ENCODE measurements around the gene SYT9. TPM values are rescaled to one million over a fixed set of nuclear protein-coding genes. Genes with fewer than 3 reads are reported as not detected.

The SYT9 gene
- total and polyA plus RNA-seq, 12 donors: 0.01 to 0.66 (median 0.32) TPM; not detected in 3

DNA sequence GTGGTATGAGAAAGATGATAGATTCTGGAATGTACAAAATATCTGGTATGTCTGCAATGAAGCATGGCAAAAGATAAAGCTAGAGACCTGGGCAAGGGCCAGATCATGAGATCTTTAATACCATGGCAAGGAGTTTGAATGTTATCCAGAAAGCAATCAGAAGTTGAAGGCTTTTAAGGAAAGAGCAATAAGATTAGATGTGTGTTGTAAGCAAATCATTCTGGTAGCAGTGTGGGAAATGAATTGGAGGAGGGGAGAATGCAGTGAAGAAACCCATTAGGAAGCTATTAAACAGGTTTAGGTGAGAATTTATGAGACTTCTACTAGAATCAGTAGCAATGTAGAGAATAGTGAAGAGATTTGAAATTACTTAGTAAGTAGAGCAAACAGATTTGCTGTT, 32.2 kb upstream of the SYT9 start:
- Histone ChIP-seq H3K27ac (no peak overlapping the region), H3K36me3 (no peaks in the 10 kb centered on the region), H3K27me3 (peaks cover 0 to 37% (median 4%) of the 10 kb centered on the region in 7 donors), H3K4me3 (no peak overlapping the region), H3K9me3 (no peaks in the 10 kb centered on the region), H3K4me1 (no peaks in the 10 kb centered on the region)
- intact Hi-C loops (cut with DNase I): no loop called here
- DNase-seq (no peak), ATAC-seq (no peak)
- TF ChIP-seq, protein P1, sequence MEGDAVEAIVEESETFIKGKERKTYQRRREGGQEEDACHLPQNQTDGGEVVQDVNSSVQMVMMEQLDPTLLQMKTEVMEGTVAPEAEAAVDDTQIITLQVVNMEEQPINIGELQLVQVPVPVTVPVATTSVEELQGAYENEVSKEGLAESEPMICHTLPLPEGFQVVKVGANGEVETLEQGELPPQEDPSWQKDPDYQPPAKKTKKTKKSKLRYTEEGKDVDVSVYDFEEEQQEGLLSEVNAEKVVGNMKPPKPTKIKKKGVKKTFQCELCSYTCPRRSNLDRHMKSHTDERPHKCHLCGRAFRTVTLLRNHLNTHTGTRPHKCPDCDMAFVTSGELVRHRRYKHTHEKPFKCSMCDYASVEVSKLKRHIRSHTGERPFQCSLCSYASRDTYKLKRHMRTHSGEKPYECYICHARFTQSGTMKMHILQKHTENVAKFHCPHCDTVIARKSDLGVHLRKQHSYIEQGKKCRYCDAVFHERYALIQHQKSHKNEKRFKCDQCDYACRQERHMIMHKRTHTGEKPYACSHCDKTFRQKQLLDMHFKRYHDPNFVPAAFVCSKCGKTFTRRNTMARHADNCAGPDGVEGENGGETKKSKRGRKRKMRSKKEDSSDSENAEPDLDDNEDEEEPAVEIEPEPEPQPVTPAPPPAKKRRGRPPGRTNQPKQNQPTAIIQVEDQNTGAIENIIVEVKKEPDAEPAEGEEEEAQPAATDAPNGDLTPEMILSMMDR (IDR thresholded peaks at IDR 0.05): no peak

DNA sequence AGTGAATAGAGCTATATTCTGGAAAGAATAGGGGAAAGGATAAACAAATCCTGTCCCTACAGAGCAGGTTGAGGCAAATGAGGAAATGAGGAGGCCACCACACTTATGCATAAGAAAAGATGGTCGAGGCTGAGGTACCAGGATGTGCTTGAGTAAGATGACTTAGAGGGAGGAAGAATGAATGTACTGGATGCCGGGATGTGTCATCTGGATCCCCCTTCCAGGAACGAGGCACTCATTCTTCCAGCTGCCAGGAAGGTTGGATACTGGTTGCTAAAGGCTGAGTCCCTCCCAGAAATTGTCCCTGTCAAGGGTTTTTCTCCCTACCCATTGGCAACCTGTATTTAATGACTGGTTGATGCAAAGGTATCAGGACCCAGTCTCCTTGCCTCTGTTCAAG, 31.1 kb upstream of the SYT9 start:
- Histone ChIP-seq H3K4me1 (no peaks in the 10 kb centered on the region), H3K27ac (no peak overlapping the region), H3K9me3 (no peaks in the 10 kb centered on the region), H3K27me3 (peaks cover 0 to 43% (median 8%) of the 10 kb centered on the region in 7 donors), H3K4me3 (no peak overlapping the region), H3K36me3 (no peaks in the 10 kb centered on the region)
- no peak for ATAC-seq
- intact Hi-C loops (cut with DNase I): no loop called here
- TF ChIP-seq, protein P1 (IDR thresholded peaks at IDR 0.05): no peak
- no peak for DNase-seq
- WGBS, 2 donors: 56 to 71% methylated on average over 3 of the region's 3 CpGs

DNA sequence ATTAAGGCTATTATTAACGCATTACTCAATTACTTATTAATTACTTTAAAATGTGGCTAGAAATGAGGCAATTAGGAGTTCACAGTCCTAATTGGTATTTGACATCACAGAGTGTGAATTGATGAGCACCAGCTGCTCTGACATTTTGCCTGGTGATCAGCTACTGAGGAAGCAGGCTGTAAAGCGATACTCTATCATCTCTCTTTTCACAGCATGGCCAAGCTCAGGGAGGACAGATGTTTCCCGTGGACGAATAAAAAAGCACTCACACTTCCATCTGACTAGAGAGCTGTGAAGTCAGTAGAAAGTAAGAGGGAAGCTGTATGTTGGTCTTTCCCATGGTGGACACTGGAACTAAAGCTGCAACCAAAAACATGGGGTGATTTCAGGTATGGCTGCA, 29.1 kb upstream of the SYT9 start:
- TF ChIP-seq, protein P1 (IDR thresholded peaks at IDR 0.05): no peak
- 30 to 43% methylated on average over 4 of the region's 4 CpGs for WGBS, 2 donors
- Histone ChIP-seq H3K4me3 (no peak overlapping the region), H3K27ac (no peak overlapping the region), H3K36me3 (no peaks in the 10 kb centered on the region), H3K9me3 (no peaks in the 10 kb centered on the region), H3K27me3 (peaks cover 0 to 43% (median 7%) of the 10 kb centered on the region in 7 donors), H3K4me1 (no peaks in the 10 kb centered on the region)
- ATAC-seq (no peak), DNase-seq (no peak)
- intact Hi-C loops (cut with DNase I): no loop called here

DNA sequence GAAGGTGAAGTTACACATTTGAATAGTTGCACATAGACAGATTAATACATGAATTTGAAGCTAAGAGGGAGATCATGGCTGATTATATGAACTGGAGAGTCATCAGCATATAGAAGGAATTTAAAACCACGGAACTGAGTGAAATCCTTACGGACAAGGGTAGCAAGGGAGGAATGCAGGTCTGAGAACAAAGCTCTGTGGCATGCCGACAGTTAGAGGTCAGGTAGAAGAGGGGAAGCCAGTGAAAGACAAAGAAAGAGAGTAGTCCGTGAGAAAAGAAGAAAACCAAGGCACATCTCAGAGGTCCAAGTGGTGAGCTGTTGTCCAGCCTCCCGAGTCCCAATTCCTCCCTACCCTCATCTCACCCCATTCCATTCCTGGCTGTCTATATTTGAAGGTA, 11.8 kb upstream of the SYT9 start:
- WGBS, 2 donors: 62 to 63% methylated on average over 5 of the region's 5 CpGs
- DNase-seq (no peak), ATAC-seq (no peak)
- H3K4me1 ChIP-seq: no peaks in the 10 kb centered on the region
- intact Hi-C loops (cut with DNase I): no loop called here
- TF ChIP-seq, protein P1 (IDR thresholded peaks at IDR 0.05): no peak
- no peak overlapping the region for H3K27ac ChIP-seq
- no peaks in the 10 kb centered on the region for H3K36me3 ChIP-seq
- H3K9me3 ChIP-seq: no peaks in the 10 kb centered on the region
- H3K27me3 ChIP-seq: peaks cover 0 to 41% (median 9%) of the 10 kb centered on the region in 7 donors
- H3K4me3 ChIP-seq: no peak overlapping the region
